Left colon (tissue), 2 donors: ENCODE measurements around the gene COPB1. TPM values are rescaled to one million over a fixed set of nuclear protein-coding genes. Genes with fewer than 3 reads are reported as not detected.
A peak's percentile ranks its signal among the peaks of the same experiment; 100 is the strongest.

Source experiments
- ATAC-seq: fragments of 200-7000 bp; cut with Tn5 transposase; one replicate; pipeline ENCODE4 v1.9.1; 2020; ENCODE audit warnings: mild to moderate bottlenecking, moderate library complexity
- DNase-seq, 2 donors: peaks; one replicate each; pipeline ENCODE4 v3.0.0-alpha.2; 2020
- intact Hi-C, 2 donors: fragments of 100-400 bp; cut with DNase I in 1 of 2; cut with micrococcal nuclease in 1 of 2; formaldehyde crosslinking; loops; one replicate each; pipeline versions ENCODE4 v1.11.2 to v1.14.0; 2022; cut with DNase I, micrococcal nuclease
- total RNA-seq, 2 donors: library from RNA; stranded (reverse); fragmentation: NEBNext Ultra II Directional; extraction: Animal tissue kit (Norgen Biotek cat#: 25700); gene quantifications; one replicate each; pipeline ENCODE4 v1.2.1, GENCODE V29; 2021
- donor health status: DM: no; HTN: no; CAD: no.
- donor health status: DM: yes; HTN: yes; CAD: no.

COPB1 gene
- total RNA-seq, 2 donors from 2014 or later, result 82.4 to 83.8 TPM

GRCh38 chr11:14413307-14414069 is 86.1 kb downstream of the COPB1 start:
- ATAC-seq (no peak), DNase-seq (no peak)
- intact Hi-C loops, result no loop called here

GRCh38 chr11:14411818-14412217 is 87.8 kb downstream of the COPB1 start:
- ATAC-seq (no peak), DNase-seq (no peak)
- intact Hi-C loops, result no loop called here

GRCh38 chr11:14409891-14410290 is 89.7 kb downstream of the COPB1 start:
- DNase-seq (no peak), ATAC-seq (peak; percentile 62)
- intact Hi-C loops, result no loop called here

GRCh38 chr11:14408612-14409011 is 91.0 kb downstream of the COPB1 start:
- ATAC-seq (no peak), DNase-seq (no peak)
- intact Hi-C loops, result no loop called here

Other genes with a start within 250 kb of the COPB1 start
- 10 to 100 TPM; 35.7 to 42.7 TPM for gene RRAS2, start 140.6 kb downstream of the COPB1 start, total RNA-seq
- gene PSMA1, start 20.6 kb upstream of the COPB1 start, total RNA-seq, result 100 to 1,000 TPM; 102 to 113 TPM
- 10 to 100 TPM; 23.9 to 32.9 TPM for gene PDE3B, start 144.0 kb upstream of the COPB1 start, total RNA-seq